ENCODE measurements around the gene HS2ST1.

GRCh38 chr1:87148661-87149060 is 234.2 kb downstream of the HS2ST1 start:
- TF ChIP-seq LEF1 (IDR thresholded peaks at IDR 0.05; ENCODE audit: borderline replicate concordance): no peak
- TF ChIP-seq FOXA1 (IDR thresholded peaks at IDR 0.05): no peak
- no peak for TF ChIP-seq ZNF384 (IDR thresholded peaks at IDR 0.05)
- no peak for TF ChIP-seq FOXK2 (IDR thresholded peaks at IDR 0.05)
- no peak for TF ChIP-seq SP1 (IDR thresholded peaks at IDR 0.05)
- TF ChIP-seq ELF4 (IDR thresholded peaks at IDR 0.05): no peak
- no peak for TF ChIP-seq PKNOX1 (IDR thresholded peaks at IDR 0.05)
- TF ChIP-seq ARNT (IDR thresholded peaks at IDR 0.05): no peak
- TF ChIP-seq SUZ12 (IDR thresholded peaks at IDR 0.05): no peak
- TF ChIP-seq TARDBP (IDR thresholded peaks at IDR 0.05): no peak
- no peak for TF ChIP-seq BHLHE40 (IDR thresholded peaks at IDR 0.05; ENCODE audit: borderline replicate concordance)
